NCI-H524 (cell line): ENCODE results near the gene RAB40B.

ENCODE experiments used
- DNase-seq, 2 experiments: peaks; one replicate each; lab custom pipeline; 2025; lab: John Stamatoyannopoulos, UW

RAB40B gene

GRCh38 chr17:82716203-82717010 is 17.9 kb upstream of the RAB40B start, which contains the start of gene FN3KRP:
TSS of gene FN3KRP (plus strand) at chr17:82716706. CDS start at chr17:82716756, 50 bp downstream.
- DNase-seq: peak; percentile 15 to 61

GRCh38 chr17:82713071-82713723 is 14.7 kb upstream of the RAB40B start:
- peak in 1 of 2 experiments; percentile 39 for DNase-seq

- DNase-seq: no peak
Measured at GRCh38 chr17:82710499-82711232, 12.2 kb upstream of the RAB40B start.

GRCh38 chr17:82709676-82710498 is 11.4 kb upstream of the RAB40B start:
- DNase-seq: no peak

GRCh38 chr17:82709024-82709675 is 10.7 kb upstream of the RAB40B start:
- DNase-seq: no peak

- DNase-seq: no peak
Measured at GRCh38 chr17:82705756-82706155, 7.3 kb upstream of the RAB40B start.

GRCh38 chr17:82704886-82705285 is 6.4 kb upstream of the RAB40B start:
- DNase-seq: no peak

- DNase-seq: no peak
Measured at GRCh38 chr17:82703935-82704865, 5.7 kb upstream of the RAB40B start.

- no peak for DNase-seq
Measured at GRCh38 chr17:82703036-82703745, 4.7 kb upstream of the RAB40B start.

- DNase-seq: no peak
Measured at GRCh38 chr17:82702231-82702927, 3.9 kb upstream of the RAB40B start.

- no peak for DNase-seq
Measured at GRCh38 chr17:82699551-82699950, 1.1 kb upstream of the RAB40B start.

- DNase-seq: no peak
Measured at GRCh38 chr17:82698974-82699442, 510 bp upstream of the RAB40B start.

GRCh38 chr17:82697808-82698064 is 762 bp downstream of the RAB40B start:
- DNase-seq: no peak

GRCh38 chr17:82696916-82697807 is 1.3 kb downstream of the RAB40B start:
- DNase-seq: no peak

- DNase-seq: no peak
Measured at GRCh38 chr17:82696259-82696658, 2.2 kb downstream of the RAB40B start.

- no peak for DNase-seq
Measured at GRCh38 chr17:82694647-82695046, 3.9 kb downstream of the RAB40B start.

- DNase-seq: no peak
Measured at GRCh38 chr17:82693168-82693867, 5.2 kb downstream of the RAB40B start.
